Measurements from ENCODE around the gene ASTN1.

The ASTN1 gene

DNA sequence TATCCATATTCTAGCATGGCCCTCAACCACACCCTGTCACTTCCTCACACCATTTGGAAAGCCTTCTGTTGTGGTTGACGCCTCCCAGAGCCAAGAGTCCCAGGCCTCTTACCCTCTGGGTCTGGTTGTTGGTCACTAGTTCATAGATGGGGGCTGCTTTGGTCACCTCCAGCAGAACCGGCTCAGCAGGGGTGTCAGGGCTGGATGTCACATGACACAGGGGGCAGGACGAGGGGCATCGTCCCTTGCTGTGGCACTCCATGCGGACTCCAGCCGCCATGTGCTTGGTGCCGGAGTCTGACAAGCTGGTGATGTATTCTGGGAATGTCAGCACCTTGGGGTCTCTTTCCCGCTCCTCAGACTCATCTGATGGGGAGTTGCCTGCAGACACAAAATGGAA lies 270.1 kb downstream of the ASTN1 start:
- Histone ChIP-seq H3K9ac (ENCODE audit: low read length in 2 of 2) (no peak overlapping the region), H3K9me3 (ENCODE audit: control insufficient read depth in 2 of 2, low read length in 2 of 2) (no peaks in the 10 kb centered on the region), H3K4me1 (ENCODE audit: control insufficient read depth, insufficient read depth, low read length) (no peaks in the 10 kb centered on the region), H3K27ac (ENCODE audit: low read length) (no peak overlapping the region), H3K27me3 (ENCODE audit: control insufficient read depth in 1 of 2, insufficient read depth in 2 of 2, low read length in 2 of 2) (peaks cover 11 to 17% of the 10 kb centered on the region in 2 donors), H3K4me3 (ENCODE audit: low read length in 2 of 2) (no peak overlapping the region), H3K36me3 (ENCODE audit: control insufficient read depth in 2 of 2, insufficient read depth in 2 of 2, low read length in 2 of 2) (no peaks in the 10 kb centered on the region)

DNA sequence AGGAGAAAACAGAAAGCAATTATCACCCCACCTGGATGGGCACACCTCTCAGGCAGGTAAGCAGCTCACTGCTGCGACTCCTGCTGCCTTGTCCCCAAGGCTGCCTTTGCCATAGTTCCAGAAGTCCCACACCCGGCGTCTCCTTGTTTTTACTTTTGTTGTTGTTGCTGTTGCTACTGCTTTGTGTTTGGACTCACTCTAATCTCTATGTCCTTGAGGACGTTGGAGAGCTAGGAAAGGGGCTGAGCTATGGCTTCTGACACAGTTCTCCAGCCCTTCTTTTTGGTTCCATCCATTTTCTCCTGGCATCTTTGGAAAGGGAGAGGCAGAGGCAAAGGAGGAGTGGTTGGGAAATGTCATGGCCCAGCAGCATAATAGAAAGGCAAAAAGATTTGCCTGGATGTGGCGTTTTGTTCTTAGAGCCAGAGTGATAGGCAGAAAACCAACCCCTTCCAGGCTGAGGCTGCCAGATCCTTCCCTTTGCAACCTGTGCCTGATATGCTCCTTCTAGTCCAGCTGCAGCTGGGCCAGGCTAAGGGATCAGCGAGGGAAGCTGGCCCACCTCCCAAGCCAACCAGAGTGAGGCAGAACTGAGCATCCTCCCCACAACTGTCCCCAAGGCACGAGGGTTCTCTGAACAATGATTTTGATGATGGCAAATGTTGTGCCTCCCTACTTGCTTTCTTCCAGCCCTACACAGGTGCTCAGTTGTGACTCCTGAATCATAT lies 270.7 kb downstream of the ASTN1 start:
- Histone ChIP-seq H3K4me3 (ENCODE audit: low read length in 2 of 2) (no peak overlapping the region), H3K4me1 (ENCODE audit: control insufficient read depth, insufficient read depth, low read length) (no peaks in the 10 kb centered on the region), H3K36me3 (ENCODE audit: control insufficient read depth in 2 of 2, insufficient read depth in 2 of 2, low read length in 2 of 2) (no peaks in the 10 kb centered on the region), H3K27ac (ENCODE audit: low read length) (no peak overlapping the region), H3K9ac (ENCODE audit: low read length in 2 of 2) (no peak overlapping the region), H3K9me3 (ENCODE audit: control insufficient read depth in 2 of 2, low read length in 2 of 2) (no peaks in the 10 kb centered on the region), H3K27me3 (ENCODE audit: control insufficient read depth in 1 of 2, insufficient read depth in 2 of 2, low read length in 2 of 2) (peaks cover 11 to 17% of the 10 kb centered on the region in 2 donors)

- H3K4me1 ChIP-seq (ENCODE audit: control insufficient read depth, insufficient read depth, low read length): no peaks in the 10 kb centered on the region
- no peak overlapping the region for H3K9ac ChIP-seq (ENCODE audit: low read length in 2 of 2)
- peaks cover 0 to 10% of the 10 kb centered on the region in 2 donors for H3K27me3 ChIP-seq (ENCODE audit: control insufficient read depth in 1 of 2, insufficient read depth in 2 of 2, low read length in 2 of 2)
- H3K9me3 ChIP-seq (ENCODE audit: control insufficient read depth in 2 of 2, low read length in 2 of 2): no peaks in the 10 kb centered on the region
- H3K36me3 ChIP-seq (ENCODE audit: control insufficient read depth in 2 of 2, insufficient read depth in 2 of 2, low read length in 2 of 2): no peaks in the 10 kb centered on the region
- no peak overlapping the region for H3K27ac ChIP-seq (ENCODE audit: low read length)
- no peak overlapping the region for H3K4me3 ChIP-seq (ENCODE audit: low read length in 2 of 2)
These were observed 276.0 kb downstream of the ASTN1 start for GRCh38 chr1:176888471-176889032.

GRCh38 chr1:176885751-176886150 lies 278.8 kb downstream of the ASTN1 start:
- Histone ChIP-seq H3K9ac (ENCODE audit: low read length in 2 of 2) (no peak overlapping the region), H3K9me3 (ENCODE audit: control insufficient read depth in 2 of 2, low read length in 2 of 2) (no peaks in the 10 kb centered on the region), H3K36me3 (ENCODE audit: control insufficient read depth in 2 of 2, insufficient read depth in 2 of 2, low read length in 2 of 2) (no peaks in the 10 kb centered on the region), H3K27me3 (ENCODE audit: control insufficient read depth in 1 of 2, insufficient read depth in 2 of 2, low read length in 2 of 2) (peaks cover 0 to 8% of the 10 kb centered on the region in 2 donors), H3K4me3 (ENCODE audit: low read length in 2 of 2) (no peak overlapping the region), H3K4me1 (ENCODE audit: control insufficient read depth, insufficient read depth, low read length) (peaks cover under 1% of the 10 kb centered on the region), H3K27ac (ENCODE audit: low read length) (no peak overlapping the region)

DNA sequence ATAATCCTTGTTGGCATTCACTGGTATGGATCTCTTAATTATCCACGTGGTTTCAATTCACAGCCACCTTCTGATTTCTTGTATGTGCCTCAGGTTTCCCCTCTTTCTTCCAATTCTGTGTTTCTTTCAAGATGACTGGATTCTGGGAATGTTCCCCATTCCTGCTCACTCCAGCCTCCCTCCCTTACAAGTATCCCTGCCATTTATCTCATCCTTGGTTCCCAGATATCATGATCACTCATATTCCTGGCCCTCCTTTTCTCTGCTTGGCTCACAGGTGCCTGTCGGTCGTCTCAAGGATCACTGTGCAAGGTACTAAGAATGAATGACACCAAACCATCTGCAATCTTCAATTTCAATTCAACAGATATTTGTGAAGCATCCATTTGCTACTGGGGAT lies 279.2 kb downstream of the ASTN1 start:
- H3K36me3 ChIP-seq (ENCODE audit: control insufficient read depth in 2 of 2, insufficient read depth in 2 of 2, low read length in 2 of 2): no peaks in the 10 kb centered on the region
- no peak overlapping the region for H3K9ac ChIP-seq (ENCODE audit: low read length in 2 of 2)
- H3K4me1 ChIP-seq (ENCODE audit: control insufficient read depth, insufficient read depth, low read length): peaks cover 2% of the 10 kb centered on the region
- H3K27ac ChIP-seq (ENCODE audit: low read length): no peak overlapping the region
- peaks cover 0 to 8% of the 10 kb centered on the region in 2 donors for H3K27me3 ChIP-seq (ENCODE audit: control insufficient read depth in 1 of 2, insufficient read depth in 2 of 2, low read length in 2 of 2)
- no peaks in the 10 kb centered on the region for H3K9me3 ChIP-seq (ENCODE audit: control insufficient read depth in 2 of 2, low read length in 2 of 2)
- no peak overlapping the region for H3K4me3 ChIP-seq (ENCODE audit: low read length in 2 of 2)

DNA sequence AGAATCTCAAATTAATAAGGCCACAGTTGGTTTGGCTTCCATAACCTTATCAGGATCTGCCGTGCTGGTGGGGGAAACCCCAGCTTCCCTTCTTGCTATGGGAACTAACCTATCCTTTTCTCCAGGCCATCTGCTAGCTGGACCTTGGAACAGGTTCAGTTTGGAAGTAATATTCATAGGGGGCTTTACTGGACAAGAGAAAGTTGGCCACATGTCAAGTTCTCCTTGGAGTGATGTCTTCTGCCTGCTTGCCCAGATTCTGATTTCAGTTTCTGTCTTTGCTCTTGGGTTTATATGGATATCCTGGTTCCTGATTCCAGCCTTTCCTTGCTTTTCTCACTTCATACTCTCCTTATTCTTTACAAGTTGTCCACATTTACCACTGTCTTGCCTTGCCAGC lies 279.6 kb downstream of the ASTN1 start:
- Histone ChIP-seq H3K36me3 (ENCODE audit: control insufficient read depth in 2 of 2, insufficient read depth in 2 of 2, low read length in 2 of 2) (no peaks in the 10 kb centered on the region), H3K4me1 (ENCODE audit: control insufficient read depth, insufficient read depth, low read length) (peaks cover 2% of the 10 kb centered on the region), H3K9ac (ENCODE audit: low read length in 2 of 2) (no peak overlapping the region), H3K27ac (ENCODE audit: low read length) (no peak overlapping the region), H3K4me3 (ENCODE audit: low read length in 2 of 2) (no peak overlapping the region), H3K27me3 (ENCODE audit: control insufficient read depth in 1 of 2, insufficient read depth in 2 of 2, low read length in 2 of 2) (peaks cover 0 to 8% of the 10 kb centered on the region in 2 donors), H3K9me3 (ENCODE audit: control insufficient read depth in 2 of 2, low read length in 2 of 2) (no peaks in the 10 kb centered on the region)

DNA sequence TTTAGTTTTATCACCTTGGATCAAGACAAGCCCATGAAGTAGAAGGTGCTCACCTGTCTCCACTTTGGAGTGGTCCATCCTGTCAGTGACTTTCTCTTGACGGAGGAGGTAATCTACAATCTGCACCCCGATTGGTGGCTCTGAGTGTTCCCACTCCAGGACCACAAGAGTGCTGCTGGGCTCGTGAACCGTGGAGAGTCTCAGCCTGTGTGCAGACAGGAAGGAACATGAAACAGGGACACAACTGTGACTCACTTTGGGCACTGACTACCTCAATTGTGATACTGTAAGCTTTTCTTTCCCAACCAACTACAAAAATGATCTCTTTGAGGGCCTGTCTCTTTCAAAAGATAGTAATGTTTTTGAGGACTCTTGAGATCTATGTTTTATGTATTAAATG lies 280.2 kb downstream of the ASTN1 start:
- Histone ChIP-seq H3K4me1 (ENCODE audit: control insufficient read depth, insufficient read depth, low read length) (peaks cover 2% of the 10 kb centered on the region), H3K9me3 (ENCODE audit: control insufficient read depth in 2 of 2, low read length in 2 of 2) (no peaks in the 10 kb centered on the region), H3K27ac (ENCODE audit: low read length) (no peak overlapping the region), H3K4me3 (ENCODE audit: low read length in 2 of 2) (no peak overlapping the region), H3K27me3 (ENCODE audit: control insufficient read depth in 1 of 2, insufficient read depth in 2 of 2, low read length in 2 of 2) (peaks cover 0 to 6% of the 10 kb centered on the region in 2 donors), H3K36me3 (ENCODE audit: control insufficient read depth in 2 of 2, insufficient read depth in 2 of 2, low read length in 2 of 2) (no peaks in the 10 kb centered on the region), H3K9ac (ENCODE audit: low read length in 2 of 2) (no peak overlapping the region)

DNA sequence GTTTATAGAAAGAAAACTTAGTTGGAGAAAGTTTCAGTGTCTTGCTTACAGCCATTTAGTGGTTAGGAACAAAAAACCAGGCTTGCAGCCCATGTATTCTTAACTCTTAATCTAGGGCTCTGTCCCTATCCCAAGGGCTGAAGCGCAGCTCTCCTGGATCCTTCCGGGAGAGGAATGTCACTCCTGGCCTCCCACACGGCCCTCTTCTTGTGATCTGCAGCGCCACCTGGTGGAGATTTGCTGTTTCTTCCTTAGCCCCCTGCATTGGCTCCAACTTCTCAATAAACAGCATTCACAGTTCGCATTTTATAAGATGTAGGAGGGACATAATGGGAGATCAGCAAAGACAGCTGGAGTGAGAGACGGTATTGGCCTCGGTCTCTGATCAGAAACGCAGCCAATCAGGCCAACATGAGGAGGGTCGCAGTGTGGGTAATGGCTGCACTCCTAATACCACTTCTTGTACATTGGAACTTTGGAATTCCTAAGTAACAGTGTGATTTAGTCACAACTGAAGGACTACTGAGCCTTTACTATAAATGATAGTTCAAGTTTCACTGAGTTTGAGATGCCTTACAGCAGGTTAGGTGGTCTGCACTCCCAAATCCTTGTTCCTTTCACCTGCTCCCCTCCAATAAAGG lies 283.4 kb downstream of the ASTN1 start:
- Histone ChIP-seq H3K4me3 (ENCODE audit: low read length in 2 of 2) (no peak overlapping the region), H3K4me1 (ENCODE audit: control insufficient read depth, insufficient read depth, low read length) (peaks cover 2% of the 10 kb centered on the region), H3K27ac (ENCODE audit: low read length) (no peak overlapping the region), H3K9ac (ENCODE audit: low read length in 2 of 2) (no peak overlapping the region), H3K27me3 (ENCODE audit: control insufficient read depth in 1 of 2, insufficient read depth in 2 of 2, low read length in 2 of 2) (no peaks in the 10 kb centered on the region), H3K36me3 (ENCODE audit: control insufficient read depth in 2 of 2, insufficient read depth in 2 of 2, low read length in 2 of 2) (no peaks in the 10 kb centered on the region), H3K9me3 (ENCODE audit: control insufficient read depth in 2 of 2, low read length in 2 of 2) (no peaks in the 10 kb centered on the region)

- no peak overlapping the region for H3K9ac ChIP-seq (ENCODE audit: low read length in 2 of 2)
- peaks cover 2% of the 10 kb centered on the region for H3K4me1 ChIP-seq (ENCODE audit: control insufficient read depth, insufficient read depth, low read length)
- H3K27ac ChIP-seq (ENCODE audit: low read length): no peak overlapping the region
- H3K27me3 ChIP-seq (ENCODE audit: control insufficient read depth in 1 of 2, insufficient read depth in 2 of 2, low read length in 2 of 2): no peaks in the 10 kb centered on the region
- no peak overlapping the region for H3K4me3 ChIP-seq (ENCODE audit: low read length in 2 of 2)
- no peaks in the 10 kb centered on the region for H3K36me3 ChIP-seq (ENCODE audit: control insufficient read depth in 2 of 2, insufficient read depth in 2 of 2, low read length in 2 of 2)
- H3K9me3 ChIP-seq (ENCODE audit: control insufficient read depth in 2 of 2, low read length in 2 of 2): no peaks in the 10 kb centered on the region
These were observed 284.5 kb downstream of the ASTN1 start for GRCh38 chr1:176879784-176880620.

DNA sequence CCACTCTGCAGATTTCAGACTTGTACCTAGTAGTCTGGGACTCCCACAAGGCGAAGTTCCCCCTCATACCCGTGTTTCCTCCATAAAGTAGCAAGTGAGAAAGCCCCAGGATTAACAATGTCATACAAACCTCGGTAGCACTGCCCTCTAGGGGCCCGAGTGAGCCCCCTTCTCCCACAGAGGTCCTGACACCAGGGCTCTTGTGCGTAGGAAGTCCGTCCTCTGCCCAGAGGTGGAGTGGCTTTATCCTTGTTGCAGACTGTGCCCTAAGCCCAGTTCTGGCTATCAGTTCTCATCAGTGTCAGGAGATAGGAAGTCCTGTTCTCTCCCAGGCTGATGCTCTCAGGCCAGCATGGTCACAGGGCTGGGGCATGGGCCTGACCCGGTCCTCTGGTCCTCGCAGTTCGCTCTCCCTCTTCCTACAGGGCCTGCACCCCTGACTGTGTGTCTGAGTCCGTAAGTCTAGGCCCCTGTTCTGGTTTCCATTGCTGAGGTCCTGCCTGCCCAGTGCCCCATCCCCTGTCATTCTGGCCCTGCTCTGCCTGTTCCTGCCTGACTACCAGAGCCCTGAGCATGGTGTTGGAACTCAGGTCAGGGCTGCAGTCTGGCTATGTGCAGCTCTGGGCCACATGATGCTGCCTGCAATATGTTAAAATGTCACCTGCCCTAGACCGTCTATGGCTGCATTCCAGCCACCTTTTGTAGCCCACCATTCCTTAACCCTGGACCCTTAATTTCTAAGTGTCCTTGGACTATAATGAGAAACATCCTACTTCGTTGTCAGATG lies 285.6 kb downstream of the ASTN1 start:
- Histone ChIP-seq H3K27me3 (ENCODE audit: control insufficient read depth in 1 of 2, insufficient read depth in 2 of 2, low read length in 2 of 2) (no peaks in the 10 kb centered on the region), H3K4me1 (ENCODE audit: control insufficient read depth, insufficient read depth, low read length) (peaks cover 2% of the 10 kb centered on the region), H3K9ac (ENCODE audit: low read length in 2 of 2) (no peak overlapping the region), H3K27ac (ENCODE audit: low read length) (no peak overlapping the region), H3K9me3 (ENCODE audit: control insufficient read depth in 2 of 2, low read length in 2 of 2) (no peaks in the 10 kb centered on the region), H3K36me3 (ENCODE audit: control insufficient read depth in 2 of 2, insufficient read depth in 2 of 2, low read length in 2 of 2) (no peaks in the 10 kb centered on the region), H3K4me3 (ENCODE audit: low read length in 2 of 2) (no peak overlapping the region)
